Superior temporal gyrus (tissue), 1 donor: Measurements from ENCODE around the gene CHIC2.

Experiments used
- DNase-seq: peaks from one replicate; pipeline ENCODE4 v3.0.0-alpha.2; 2016; ENCODE audit errors: extremely low spot score

CHIC2 gene

DNA sequence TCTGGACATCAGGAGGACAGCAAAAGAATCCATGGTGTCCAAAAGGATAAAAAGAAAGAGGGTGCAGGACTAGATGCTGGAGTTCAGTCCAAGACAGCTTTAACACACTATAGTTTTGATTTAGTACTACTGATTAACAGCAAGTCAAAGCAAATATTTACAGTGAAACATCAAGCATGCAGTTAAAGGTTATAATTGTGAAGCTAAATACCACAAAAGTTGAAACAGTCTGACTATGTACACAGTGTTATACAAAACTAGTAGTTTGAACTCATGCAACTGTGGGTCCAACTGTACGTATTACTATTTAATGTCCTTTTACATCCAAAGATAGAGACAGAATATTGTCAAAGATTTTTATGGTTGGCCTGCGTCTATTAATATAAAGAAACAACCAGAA, 57.6 kb downstream of the CHIC2 start:
- DNase-seq, result no peak

DNA sequence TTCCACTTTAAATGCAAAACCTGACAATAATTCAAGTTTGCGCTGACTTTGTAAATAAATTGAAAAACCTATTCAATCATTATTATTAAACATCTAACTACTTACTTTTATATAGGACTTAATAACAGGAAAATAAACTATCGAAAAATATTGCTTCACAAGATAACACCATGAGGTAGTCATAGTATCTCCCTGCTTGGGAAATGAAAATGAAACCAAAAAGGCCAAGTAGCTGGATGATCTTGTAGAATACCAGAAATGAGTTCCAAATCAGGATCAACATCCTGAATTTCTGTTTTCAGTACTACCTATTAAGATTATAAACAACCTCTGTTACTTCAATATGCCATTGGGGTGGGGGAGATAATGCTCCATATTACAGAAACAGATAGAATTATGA, 58.9 kb downstream of the CHIC2 start:
- DNase-seq, result no peak

DNA sequence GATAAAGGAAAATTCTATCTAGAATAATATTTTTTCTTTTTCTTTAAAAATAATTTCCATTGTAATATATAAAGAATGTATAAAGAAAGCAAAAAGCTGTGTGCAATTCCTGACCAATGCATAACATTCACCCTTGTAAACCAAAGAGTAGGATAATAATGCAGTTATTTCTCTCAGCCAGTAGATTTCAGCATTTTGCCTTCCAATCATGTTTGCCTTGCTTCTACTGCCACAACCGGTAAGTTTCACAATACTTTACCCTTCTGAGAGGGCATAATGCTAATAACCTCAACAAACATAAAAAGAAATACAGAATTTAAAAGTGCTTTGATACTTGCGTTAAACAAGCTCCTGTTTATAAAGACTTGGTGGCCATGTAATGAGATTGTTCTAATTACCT, 59.9 kb downstream of the CHIC2 start:
- DNase-seq, result no peak

DNA sequence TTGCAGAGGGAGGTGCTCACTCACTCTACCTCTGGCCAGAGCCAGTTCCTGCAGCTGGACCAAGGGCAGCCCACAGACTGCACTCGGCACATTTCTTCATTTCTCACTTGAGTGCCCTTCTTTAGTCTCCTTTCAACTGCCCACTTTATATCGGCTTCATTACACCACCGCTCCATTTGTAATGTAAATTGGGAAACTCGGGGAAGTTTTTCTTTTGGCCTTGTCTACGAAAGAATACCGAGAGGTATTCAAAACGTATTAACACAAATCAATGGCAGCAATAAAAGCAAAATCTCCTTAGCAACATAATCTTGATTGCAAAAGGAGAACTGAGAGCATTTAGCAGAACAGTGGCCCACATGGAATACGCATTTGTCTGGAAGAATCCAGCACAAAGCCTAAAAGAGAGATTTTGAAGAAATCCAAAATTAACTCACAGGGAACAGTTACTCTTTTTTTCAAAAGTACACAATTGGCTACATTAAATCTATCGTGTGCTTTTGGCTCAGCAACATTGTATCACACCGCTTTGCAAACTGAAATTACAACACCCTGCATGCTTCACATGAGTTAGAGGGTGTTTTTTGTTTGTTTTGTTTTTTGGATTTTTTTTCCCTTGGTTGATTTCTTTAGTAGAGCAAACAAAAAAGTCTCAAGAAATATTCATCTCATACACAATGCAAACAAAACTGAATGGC, 62.6 kb downstream of the CHIC2 start:
- DNase-seq, result no peak

DNA sequence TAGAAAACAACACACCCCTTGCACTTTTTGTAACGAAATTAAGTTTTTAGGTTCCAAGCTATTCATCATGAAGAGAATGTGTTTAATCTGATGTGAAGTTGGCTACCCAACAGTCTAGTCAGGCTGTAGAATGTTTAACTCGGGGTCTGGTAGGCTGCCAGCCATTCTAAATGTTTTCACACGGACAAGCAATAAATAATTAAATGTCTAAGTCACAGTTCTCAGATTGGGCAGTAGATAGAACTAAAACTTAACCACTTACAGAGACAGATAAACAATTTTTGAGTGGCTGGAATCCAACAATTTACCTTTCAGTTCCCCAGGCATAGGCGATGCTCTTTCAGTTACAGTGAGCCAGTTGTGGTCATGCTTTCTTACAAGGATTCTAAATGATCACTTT, 66.5 kb downstream of the CHIC2 start:
- DNase-seq, result no peak

DNA sequence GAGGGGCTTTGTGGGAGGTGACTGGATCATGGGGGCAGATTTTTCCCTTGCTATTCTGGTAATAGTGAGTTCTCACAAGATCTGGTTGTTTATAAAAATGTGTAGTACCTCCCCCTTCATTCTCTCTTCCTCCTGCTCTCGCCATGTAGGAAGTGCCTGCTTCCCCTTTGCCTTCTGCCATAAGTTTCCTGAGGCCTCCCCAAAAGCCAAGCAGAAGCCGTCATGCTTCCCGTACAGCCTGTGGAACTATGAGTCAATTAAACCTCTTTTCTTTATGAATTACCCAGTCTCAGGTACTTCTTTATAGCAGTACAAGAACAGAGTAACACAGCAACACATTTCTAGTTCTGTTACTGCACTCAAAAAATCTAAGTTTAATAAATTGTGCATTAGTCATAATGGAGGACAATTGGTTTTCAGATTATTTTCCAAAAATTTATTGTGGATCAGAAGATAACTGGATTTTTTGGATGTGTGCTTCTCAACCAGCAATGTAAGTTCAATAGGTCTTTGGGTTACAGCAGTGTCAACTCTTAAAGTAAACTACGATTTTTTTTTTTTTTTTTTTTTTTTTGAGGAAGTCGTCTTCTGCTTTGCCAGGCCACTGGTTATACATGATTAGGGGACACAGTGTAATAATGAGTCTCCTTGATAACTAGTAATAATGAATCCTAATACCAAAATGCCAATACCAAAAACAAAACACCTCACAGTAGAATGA, 69.9 kb downstream of the CHIC2 start:
- no peak for DNase-seq

DNA sequence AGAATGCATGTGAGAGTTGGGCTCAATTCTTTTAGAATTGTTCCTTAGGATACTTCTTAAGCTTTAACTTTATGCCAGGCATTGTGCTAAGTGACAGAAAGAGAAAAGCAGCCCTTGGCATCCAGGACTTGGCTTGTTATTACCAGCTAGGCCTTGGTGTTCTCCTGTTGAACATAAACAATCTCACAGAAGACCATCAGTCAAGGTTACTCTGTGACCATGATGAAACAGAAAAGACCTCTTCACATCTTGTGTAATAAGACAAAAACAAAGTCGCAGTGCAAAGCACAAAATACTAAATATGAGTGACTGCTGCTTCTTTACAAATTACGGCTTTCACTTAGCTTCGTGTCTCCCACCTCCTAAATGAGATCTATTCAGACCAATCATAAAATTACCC, 71.6 kb downstream of the CHIC2 start:
- DNase-seq, result no peak

DNA sequence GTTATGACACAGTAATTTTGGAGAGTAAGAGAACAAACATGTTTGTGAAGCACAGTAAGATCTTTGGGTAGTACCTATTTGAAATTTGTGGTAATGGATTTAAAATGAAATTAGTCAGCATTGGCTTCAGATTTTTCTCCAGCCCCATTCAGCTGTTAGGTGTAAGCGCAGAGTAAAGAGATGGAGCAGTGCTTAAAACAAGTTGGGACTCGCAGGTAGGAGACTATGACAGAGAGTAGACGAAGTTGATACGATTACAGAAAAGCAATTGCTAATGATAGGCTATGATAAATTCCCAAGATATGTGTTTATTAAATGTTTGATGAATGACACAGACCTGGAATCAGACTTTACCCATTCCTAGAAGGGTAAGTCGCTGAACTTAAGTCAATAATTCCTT, 72.6 kb downstream of the CHIC2 start:
- DNase-seq, result no peak

DNA sequence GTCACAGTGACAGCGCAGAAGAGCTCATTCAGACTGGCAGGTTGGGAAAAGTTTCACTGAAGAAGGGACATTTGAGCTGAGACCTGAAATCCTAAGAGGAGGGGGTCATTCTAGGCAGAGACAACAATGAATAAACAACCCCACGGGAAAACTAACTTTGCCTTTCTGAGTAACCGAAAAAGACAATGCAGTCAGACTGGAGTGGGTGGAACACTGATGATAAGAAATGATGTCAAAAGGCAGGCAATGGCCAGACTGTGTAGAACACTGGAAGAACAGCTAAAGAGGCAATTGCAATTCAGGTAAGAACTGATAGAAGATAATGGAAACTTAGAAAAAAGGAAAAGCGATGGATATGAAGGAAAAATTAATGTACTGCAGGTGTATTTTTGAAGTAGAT, 73.8 kb downstream of the CHIC2 start:
- no peak for DNase-seq

DNA sequence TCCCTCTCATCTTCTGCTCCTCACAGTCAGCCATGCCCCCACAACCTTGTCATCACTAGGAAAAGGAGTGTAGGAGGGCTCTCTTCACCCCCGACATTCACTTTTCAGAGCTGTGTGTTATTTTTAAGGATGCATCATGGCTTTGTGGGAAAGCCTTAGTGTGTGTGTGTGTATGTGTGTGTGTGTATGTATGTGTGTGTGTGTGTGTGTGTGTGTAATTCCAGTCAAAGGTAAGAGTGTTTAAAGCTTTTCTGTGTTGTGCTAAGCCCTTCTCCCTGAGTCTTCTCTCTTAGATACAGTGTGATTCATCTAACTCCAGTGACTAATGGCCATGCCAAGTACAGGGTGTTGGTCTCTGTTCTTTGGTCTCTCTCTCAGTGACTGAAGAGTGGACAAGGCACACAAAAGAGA, 76.6 kb downstream of the CHIC2 start:
- DNase-seq, result no peak

DNA sequence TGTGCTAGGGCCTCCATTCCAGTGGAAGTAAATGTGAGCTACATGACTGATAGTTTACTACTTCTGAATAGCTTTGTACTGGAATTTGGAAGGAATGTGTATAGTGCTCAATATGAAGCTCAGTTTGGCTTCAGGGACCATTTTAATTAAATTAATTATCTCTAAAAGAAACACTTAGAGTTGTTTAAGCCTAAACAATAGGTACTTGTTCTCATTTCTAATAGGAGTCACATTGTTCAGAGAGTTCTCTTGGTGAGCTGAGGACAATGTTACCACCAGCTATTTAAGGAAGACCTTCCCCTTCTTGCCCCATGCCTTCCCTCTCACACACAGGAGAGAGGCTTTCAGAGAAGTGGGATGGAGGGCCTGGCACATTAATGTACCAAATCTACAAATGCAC, 78.3 kb downstream of the CHIC2 start:
- DNase-seq, result no peak

DNA sequence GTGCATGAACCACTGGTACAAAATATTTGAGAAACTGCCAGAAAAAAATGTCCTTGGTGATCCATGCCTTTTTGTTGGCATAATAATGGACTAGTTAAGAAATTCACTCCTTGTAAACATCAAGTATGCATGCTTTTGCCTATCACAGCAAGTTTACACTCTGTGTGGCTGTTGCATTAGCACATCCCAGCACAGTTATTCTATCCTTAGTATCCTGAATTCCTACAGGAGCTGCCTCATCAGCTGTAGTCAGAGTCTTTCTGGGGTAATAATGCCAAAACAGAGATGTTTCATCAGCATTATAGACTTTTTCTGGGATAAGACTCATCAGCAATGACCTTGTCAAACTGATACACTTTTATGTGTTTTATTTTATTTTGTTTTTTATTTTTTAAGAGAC, 82.8 kb downstream of the CHIC2 start:
- DNase-seq, result no peak

DNA sequence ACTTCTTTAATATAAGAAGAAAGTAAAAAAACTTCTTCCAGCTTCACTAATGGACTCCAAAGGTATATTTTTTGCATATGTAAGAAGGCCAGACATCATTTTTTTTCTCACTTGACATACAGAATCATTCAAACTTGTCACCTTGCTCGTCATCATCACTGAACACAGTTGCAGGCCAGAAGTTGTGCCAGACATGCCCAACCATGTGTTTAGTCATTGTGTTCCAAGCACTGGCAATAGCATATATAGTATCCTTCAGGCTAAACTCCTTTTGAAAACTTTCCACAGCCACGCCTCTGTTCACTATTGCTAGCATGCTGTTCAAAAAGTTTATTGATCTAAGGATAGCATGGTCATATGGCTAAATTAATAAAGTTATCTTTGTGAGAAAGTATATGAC, 83.3 kb downstream of the CHIC2 start:
- no peak for DNase-seq

DNA sequence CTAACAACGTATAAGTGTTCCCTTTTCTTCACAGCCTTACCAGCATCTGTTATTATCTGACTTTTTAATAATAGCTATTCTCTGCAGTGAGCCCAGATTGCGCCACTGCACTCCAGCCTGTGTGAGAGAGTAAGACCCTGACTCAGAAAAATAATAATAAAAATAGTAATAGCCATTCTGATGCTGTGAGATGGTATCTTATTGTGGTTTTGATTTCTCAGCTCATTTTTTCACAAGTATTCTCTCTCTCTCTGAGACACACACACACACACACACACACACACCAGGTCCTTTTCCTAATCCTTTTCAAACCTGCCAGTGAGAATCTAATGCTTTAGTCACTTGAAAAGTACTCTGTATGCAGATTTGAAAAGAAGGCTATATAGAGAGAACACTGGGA, 89.8 kb downstream of the CHIC2 start:
- no peak for DNase-seq

DNA sequence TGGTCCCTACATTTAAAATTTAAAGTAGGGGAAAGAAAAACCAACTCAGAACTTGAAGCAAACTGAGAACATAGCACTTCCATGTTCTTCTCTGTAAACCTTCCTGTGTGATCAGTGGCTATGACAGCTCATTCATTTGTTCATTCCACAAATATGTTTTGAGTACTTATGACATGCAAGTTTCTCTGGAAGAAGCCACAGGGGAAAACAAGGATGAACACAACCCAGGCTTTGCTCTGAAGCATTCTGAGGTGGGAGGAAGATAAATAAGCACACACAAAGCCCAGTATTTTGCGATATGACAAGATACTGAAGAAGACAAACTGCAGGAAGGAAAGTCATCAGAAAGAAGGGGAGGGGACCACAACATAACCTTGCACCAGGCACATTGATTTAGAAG, 96.4 kb downstream of the CHIC2 start:
- DNase-seq, result no peak

DNA sequence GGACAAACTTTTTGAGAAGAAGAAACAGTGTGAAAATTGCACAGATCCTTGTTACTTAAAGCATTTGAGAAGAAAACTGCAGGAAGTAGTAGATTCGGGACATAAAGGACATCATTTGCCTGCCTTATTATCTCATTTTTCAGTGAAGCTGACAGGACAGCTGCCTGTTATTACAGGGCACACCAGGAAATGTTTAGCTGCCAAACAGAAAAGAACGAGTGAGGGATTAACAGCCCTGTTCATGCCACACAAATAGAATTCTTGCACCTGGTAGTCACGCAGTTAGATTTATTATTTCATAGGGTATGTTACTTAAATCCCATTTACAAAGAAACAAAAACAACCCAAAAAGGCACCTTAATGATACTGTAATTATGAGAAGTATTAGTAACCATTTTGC, 100.6 kb downstream of the CHIC2 start:
- no peak for DNase-seq

DNA sequence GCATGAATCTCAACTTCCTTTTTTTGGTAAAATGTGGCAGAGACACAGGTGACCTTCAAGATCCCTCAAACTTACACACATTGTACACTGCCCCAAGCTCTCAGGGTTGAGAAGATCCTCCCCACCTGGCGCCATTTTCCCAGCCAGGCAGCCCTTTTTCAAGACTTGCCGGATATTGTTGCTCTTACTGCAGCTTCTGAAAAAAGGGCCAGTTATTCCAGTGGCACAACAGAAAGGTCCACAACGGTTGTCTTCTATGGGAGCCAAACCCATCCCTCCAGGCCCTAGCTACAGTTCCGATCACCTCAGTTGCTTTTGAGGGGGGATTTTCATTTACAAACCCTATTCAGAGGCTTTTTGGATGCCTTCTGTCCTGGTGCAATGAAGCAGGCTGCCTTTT, 101.1 kb downstream of the CHIC2 start:
- DNase-seq, result no peak

DNA sequence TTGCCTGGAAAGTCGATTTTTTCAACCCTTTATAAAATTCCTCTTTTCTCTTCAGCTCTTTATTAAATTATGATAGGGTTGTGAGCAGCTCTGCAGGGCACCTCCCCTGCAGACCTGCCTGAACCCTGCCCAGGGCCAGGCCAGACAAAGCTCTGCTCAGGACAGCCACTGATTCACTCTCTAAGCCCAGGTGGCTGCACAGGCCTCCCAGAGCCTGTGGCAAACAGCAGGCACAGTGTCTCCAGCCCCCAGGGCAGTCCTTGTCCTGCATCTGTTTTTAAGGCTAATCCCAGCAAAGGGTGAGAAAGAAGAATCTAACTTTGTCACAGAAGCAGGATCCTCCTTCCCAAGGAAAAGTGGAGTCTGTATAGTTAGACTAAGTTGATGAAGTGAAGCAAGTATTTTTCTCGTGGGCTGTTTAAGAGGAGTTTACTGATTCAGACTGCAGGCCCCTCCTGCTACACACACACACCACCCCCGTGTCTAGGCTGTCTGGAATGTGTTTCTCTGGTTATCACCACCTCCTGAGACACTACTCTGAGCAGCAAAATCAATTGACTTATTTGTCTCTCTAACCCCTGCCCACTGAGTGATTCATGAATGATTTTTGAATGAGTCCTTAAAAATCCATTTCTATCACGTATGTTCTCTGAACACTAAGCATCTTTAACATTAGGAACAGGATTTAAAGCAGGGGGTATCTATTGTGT, 101.7 kb downstream of the CHIC2 start:
- no peak for DNase-seq

DNA sequence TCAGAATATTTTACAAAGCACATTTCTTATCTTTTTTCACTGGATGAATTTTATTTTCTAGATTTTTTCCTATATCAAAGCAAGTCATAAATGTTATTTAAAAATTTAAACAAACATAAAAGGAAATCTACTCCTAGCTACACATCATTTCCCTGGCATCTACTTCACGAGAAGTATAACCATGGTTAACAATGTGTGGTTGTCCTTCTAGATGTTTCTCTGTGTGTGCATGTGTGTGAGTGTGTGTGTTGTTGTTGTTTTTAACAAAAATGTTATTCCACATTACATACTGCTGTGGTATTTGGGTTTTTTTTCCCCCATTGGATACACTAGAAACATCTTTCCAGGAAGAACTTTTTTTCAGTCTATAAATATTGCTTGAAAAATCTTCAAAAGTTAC, 103.1 kb downstream of the CHIC2 start:
- DNase-seq, result no peak

DNA sequence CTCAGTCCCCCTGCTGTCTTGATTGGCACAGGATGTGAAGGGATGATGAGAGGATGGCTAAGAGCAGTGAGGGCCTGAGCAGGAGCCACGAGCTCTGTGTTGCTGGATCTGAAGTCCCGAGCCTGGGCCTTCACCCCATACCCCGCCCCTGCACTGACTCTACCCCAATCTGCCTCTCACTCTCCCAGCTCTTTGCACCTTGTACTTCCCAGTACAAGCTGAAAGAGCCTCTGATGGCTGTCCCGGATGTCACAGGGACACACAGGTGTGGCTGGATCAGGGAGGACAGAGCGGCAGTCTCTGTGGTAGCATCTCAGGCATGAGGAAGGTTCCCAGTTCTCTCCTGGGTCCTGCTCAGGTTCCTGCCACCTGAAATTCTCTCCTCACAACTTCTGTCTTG, 103.6 kb downstream of the CHIC2 start:
- DNase-seq, result no peak
